Stomach smooth muscle (tissue), 2 donors: Measurements from ENCODE around the gene TTC3.

ENCODE experiments used
- H3K27ac ChIP-seq: one replicate; pipeline ENCODE4 v1.7.0; 2013; ENCODE audit warnings: mild to moderate bottlenecking, low read length, inconsistent platforms
- H3K27me3 ChIP-seq, 2 donors: one replicate each; pipeline ENCODE4 v1.7.0; 2013; ENCODE audit warnings: low read length in 2 of 2; ENCODE audit not compliant: insufficient read depth in 2 of 2, control insufficient read depth in 1 of 2
- H3K36me3 ChIP-seq, 2 donors: one replicate each; pipeline ENCODE4 v1.7.0; 2013; ENCODE audit warnings: low read length in 2 of 2; ENCODE audit not compliant: control insufficient read depth in 2 of 2, insufficient read depth in 2 of 2
- H3K4me1 ChIP-seq: one replicate; pipeline ENCODE4 v1.7.0; 2013; ENCODE audit warnings: low read length; ENCODE audit not compliant: control insufficient read depth, insufficient read depth
- H3K4me3 ChIP-seq, 2 donors: one replicate each; pipeline ENCODE4 v1.7.0; 2013; ENCODE audit warnings: low read length in 2 of 2
- H3K9ac ChIP-seq, 2 donors: one replicate each; pipeline ENCODE4 v1.7.0; 2013; ENCODE audit warnings: low read length in 2 of 2, mild to moderate bottlenecking in 1 of 2
- H3K9me3 ChIP-seq, 2 donors: one replicate each; pipeline ENCODE4 v1.7.0; 2013; ENCODE audit warnings: low read length in 2 of 2; ENCODE audit not compliant: control insufficient read depth in 2 of 2
- donor health status: healthy.
- donor health status: Pancreatic carcinoma.

TTC3 gene

DNA sequence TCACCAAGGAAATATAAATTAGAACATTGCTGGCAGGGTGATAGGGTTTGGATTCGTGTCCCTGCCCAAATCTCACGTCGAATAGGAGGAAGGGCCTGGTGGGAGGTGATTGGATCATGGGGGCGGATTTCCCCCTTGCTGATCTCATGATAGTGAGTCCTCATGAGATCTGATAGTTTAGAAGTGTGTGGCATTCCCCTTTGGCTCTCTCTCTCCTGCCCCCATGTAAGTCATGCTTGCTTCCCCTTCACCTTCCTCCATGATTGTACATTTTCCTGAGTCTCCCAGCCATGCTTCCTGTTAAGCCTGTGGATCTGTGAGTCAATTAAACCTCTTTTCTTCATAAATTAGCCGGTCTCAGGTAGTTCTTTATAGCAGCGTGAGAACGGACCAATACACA is 133.4 kb downstream of the TTC3 start:
- no peak overlapping the region for H3K27ac ChIP-seq
- peaks cover 6% of the 10 kb centered on the region for H3K4me1 ChIP-seq
- no peak overlapping the region for H3K4me3 ChIP-seq
- H3K9ac ChIP-seq = no peak overlapping the region
- H3K9me3 ChIP-seq = no peaks in the 10 kb centered on the region
- H3K27me3 ChIP-seq = no peaks in the 10 kb centered on the region
- peaks cover 12% of the 10 kb centered on the region in 2 donors for H3K36me3 ChIP-seq

DNA sequence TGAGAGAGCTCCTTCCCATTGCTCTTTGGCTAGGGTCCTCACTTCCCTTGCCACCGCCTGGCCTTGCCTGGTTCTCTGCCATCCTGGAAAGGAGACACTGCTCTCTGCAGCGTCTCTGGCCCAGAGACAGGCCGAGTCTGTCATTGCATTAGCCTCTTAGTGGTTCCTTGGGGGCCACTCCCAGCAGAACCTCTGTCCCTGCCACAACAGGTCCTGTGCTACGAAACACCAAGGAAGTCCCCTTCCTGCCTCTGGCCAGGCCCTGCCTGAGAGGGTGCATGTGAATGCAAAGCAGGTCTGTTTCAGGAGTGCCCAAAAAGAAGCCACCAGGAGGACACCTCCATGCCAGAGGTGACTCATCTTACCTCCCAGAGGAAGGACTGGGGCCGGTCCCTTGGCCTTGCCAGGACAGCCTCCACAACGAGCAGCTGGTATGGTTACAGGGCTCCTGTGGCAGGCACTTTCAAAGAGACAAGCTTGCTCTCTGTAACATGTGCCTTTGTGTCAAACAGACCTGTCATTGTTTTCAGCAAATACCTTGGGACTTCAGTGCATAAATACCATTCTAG is 134.5 kb downstream of the TTC3 start:
- no peak overlapping the region for H3K9ac ChIP-seq
- H3K36me3 ChIP-seq = peaks cover 5 to 6% of the 10 kb centered on the region in 2 donors
- H3K4me1 ChIP-seq = peaks cover 6% of the 10 kb centered on the region
- H3K27me3 ChIP-seq = no peaks in the 10 kb centered on the region
- H3K4me3 ChIP-seq = no peak overlapping the region
- no peak overlapping the region for H3K27ac ChIP-seq
- no peaks in the 10 kb centered on the region for H3K9me3 ChIP-seq

DNA sequence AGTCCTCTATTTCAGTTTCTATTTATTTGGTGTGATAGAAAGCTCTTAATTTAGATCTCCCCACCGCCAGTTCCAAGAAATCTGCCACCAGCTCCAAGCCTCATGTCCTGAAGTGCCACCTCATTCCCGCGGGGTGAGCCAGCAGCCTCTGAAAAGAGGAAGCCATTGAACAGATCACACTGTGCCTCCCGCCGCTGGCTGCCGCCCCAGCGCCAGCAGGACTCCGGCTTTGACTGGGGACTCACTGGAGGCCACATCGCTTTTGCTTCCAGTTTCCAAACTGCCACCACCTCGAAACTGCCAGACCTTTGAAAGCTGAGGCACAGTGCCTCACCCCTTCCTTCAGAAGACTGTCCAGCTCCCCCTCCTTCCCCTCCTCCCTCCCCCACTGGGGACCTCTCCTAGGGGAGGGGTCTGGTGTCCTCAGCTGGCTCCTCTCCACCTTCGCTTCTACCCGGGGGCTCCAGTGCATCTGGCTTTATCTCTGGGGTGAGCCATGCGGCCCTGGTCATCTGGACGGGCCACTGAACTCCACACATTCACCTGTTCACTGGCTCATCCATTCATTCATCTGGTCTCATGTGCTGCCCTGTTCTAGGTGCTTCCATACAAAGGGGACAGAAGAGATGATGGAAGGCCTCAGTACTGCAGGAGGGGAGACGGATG is 135.1 kb downstream of the TTC3 start:
- peaks cover 6% of the 10 kb centered on the region for H3K4me1 ChIP-seq
- H3K4me3 ChIP-seq = peak overlapping the region in 1 of 2 donors; percentile 29
- no peaks in the 10 kb centered on the region for H3K9me3 ChIP-seq
- no peaks in the 10 kb centered on the region for H3K36me3 ChIP-seq
- H3K9ac ChIP-seq = no peak overlapping the region
- H3K27me3 ChIP-seq = no peaks in the 10 kb centered on the region
- H3K27ac ChIP-seq = no peak overlapping the region

DNA sequence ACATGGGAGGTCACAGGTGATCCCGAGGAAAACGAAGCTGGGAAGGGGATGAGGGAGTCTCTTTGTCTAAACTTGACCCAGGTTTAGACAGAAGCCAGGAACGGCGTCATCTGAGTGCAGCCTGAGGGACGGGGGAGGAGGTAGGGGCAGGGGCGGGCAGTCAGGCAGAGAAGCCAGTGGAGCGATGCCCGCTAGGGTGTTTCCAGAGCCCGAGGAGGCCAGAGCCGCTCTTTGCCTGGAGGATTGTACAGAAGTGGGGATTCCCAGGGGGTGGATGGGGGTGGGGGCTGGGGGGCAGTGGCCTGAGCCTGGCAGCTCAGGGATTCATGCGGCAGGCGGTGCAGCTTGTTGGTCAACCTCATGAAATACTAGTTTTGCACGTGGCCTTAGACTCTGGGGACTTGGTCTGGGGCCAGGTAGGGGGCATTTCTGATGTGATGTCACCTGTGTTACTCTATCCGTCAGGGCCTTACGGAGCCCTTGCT is 135.7 kb downstream of the TTC3 start:
- Histone ChIP-seq H3K9ac (no peak overlapping the region), H3K4me3 (peak overlapping the region in 1 of 2 donors; percentile 29), H3K36me3 (no peaks in the 10 kb centered on the region), H3K27ac (no peak overlapping the region), H3K27me3 (no peaks in the 10 kb centered on the region), H3K9me3 (no peaks in the 10 kb centered on the region), H3K4me1 (peaks cover 6% of the 10 kb centered on the region)

DNA sequence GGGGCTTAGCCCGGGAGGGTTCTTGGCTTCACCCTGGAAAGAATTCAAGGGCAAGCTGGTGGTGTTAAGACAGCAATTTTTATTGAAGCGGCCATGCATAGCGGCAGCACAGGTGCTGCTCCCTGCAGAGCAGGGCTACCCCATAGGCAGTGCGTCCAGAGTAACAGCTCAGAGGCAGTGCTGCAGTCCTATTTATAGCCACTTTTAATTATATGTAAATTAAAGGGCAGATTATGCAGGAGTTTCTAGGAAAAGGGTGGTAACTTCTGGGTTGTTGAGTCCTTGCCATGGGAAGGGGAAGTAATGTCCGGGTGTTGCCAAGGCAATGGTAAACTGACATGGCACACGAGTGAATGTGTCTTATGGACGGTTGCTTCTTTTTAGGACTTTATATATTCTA is 137.1 kb downstream of the TTC3 start:
- no peaks in the 10 kb centered on the region for H3K27me3 ChIP-seq
- no peaks in the 10 kb centered on the region for H3K36me3 ChIP-seq
- peaks cover 6% of the 10 kb centered on the region for H3K4me1 ChIP-seq
- no peak overlapping the region for H3K27ac ChIP-seq
- no peak overlapping the region for H3K4me3 ChIP-seq
- no peaks in the 10 kb centered on the region for H3K9me3 ChIP-seq
- no peak overlapping the region for H3K9ac ChIP-seq

DNA sequence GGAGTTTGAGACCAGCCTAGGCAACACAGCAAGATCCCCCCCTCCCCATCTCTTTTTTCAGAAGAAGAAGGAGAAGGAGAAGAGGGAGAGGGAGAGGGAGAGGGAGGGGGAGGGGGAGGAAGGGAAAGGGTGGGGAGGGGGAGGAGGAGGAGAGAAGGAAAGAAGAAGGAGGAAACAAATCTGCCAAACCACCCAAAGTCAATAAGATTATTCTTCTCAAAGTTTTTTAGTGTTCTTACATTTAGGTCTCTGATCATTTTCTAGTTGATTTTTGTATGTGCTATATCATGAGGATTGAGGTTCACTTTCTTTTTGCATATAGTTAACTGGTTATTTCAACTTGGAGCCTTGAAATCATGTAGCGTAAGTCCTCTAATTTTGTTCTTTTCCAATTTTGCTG is 137.7 kb downstream of the TTC3 start:
- Histone ChIP-seq H3K9me3 (no peaks in the 10 kb centered on the region), H3K4me3 (no peak overlapping the region), H3K9ac (no peak overlapping the region), H3K27me3 (no peaks in the 10 kb centered on the region), H3K27ac (no peak overlapping the region), H3K4me1 (peaks cover 6% of the 10 kb centered on the region), H3K36me3 (no peaks in the 10 kb centered on the region)

DNA sequence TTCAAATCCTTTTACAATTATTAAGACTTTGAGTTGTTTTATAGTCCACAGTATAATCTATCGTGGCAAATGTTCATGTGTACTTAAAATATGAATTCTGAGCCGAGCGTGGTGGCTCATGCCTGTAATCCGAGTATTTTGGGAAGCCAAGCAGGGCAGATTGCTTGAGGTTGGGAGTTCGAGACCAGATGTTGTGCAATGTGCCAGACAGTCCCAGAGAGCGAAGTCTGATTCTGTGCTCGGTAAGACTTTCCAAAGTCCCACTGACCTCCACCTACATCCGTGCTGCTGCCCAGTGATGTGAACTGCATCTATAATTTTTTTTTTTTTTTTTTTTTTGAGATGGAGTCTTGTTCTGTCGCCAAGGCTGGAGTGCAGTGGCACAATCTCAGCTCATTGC is 141.9 kb downstream of the TTC3 start:
- Histone ChIP-seq H3K27me3 (no peaks in the 10 kb centered on the region), H3K4me1 (peaks cover 2% of the 10 kb centered on the region), H3K9me3 (no peaks in the 10 kb centered on the region), H3K27ac (no peak overlapping the region), H3K36me3 (no peaks in the 10 kb centered on the region), H3K4me3 (no peak overlapping the region), H3K9ac (no peak overlapping the region)

DNA sequence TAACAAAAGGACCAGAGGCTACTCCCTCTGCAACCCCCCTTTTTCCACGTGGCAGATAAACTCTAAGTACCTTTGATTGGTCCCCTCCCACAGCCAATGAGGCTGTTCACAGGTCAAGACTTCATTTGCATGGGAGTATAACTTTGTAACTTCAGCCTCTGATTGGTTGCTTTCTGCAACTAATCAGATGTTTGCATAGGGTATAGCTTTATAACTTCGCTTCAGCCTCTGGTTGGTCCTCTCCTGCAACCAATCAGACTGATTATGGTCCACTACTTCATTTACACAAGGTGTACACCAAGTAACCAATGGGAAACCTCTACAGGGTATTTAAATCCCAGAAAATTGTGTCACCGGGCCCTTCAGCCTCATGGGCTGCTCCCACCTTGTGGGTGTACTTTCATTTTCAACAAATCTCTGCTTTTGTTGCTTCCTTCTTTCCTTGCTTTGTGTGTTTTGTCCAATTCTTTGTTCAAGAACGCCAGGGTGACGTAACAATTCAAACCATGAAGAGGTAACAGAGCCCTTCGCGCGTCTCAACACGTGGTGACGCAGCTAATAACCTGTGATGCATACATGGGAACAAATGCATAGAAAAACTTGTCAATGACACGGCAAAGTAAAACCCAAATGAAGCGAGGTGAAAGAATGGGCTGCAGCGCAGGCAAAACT is 146.8 kb downstream of the TTC3 start:
- H3K36me3 ChIP-seq = peaks cover 11 to 12% of the 10 kb centered on the region in 2 donors
- peak overlapping the region; percentile 88 to 97 for H3K4me3 ChIP-seq
- no peak overlapping the region for H3K27ac ChIP-seq
- peaks cover 11% of the 10 kb centered on the region for H3K4me1 ChIP-seq
- H3K9ac ChIP-seq = peak overlapping the region in 1 of 2 donors; percentile 74
- no peaks in the 10 kb centered on the region for H3K27me3 ChIP-seq
- no peaks in the 10 kb centered on the region for H3K9me3 ChIP-seq

DNA sequence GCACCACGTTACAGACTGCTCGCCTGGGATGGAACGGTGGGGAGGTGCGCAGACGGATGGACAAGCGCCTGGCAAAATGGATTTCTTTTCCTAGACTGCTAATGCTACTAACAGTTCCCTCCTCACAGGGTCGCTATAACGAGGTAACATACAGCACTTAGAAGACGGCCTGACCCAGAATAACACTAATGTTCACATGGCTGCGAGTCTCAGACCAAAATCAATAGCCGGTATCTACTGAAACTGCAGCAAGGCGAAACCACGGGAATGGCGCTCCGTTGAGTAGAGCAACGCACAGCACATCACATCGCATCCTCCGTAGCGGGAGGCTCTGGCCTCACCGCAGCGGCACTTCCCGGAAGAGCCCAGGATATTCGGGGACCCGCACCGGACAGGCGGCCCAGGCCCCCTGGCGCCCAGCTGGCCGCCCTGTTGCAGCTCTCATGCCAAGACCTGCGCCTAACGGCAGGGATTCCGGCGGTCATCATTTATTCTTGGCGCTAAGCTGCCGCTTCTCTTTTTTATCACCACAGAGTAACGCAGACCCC is 147.5 kb downstream of the TTC3 start:
- peak overlapping the region; percentile 88 to 97 for H3K4me3 ChIP-seq
- H3K27me3 ChIP-seq = no peaks in the 10 kb centered on the region
- peaks cover 17% of the 10 kb centered on the region in 2 donors for H3K36me3 ChIP-seq
- H3K9ac ChIP-seq = peak overlapping the region; percentile 74 to 76
- H3K9me3 ChIP-seq = no peaks in the 10 kb centered on the region
- H3K4me1 ChIP-seq = peaks cover 11% of the 10 kb centered on the region
- peak overlapping the region; percentile 46 for H3K27ac ChIP-seq

DNA sequence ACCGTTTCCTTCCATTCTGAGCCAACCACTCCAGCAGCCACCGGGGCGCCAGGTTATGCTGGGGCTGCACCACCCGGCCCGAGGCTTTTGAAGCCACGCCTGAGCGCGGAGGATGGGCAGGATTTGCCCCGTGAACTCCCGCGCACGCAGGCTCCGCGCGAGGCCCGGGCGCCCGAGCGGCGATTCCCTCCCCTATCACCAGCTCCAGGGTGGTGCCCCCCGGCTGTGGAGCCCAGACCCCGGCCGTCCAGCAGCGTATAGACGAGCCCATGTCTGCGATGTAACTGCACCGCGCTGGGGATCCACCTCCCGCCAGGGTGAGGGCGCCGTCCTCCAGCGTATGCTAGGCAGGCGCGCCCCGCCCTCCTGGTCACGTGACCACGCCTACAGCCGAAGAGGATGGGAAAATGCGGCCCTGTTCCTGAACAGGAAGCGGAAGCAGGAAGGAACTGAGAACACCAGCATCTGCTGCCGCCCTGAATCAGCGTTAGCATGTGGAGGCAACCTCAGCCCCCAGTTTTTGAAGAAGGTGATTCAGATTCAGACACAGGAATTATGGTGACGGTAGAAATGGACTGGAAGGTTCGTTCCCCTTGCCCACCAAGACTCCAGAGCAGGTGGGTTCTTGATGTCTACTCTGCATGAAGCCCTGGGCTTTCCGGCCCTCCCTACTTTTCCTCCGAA is 148.1 kb downstream of the TTC3 start:
- peak overlapping the region; percentile 74 to 76 for H3K9ac ChIP-seq
- H3K27me3 ChIP-seq = no peaks in the 10 kb centered on the region
- peak overlapping the region; percentile 46 for H3K27ac ChIP-seq

More for the DNA sequence above, 148.1 kb downstream of the TTC3 start:
- peak overlapping the region; percentile 88 to 97 for H3K4me3 ChIP-seq
- no peaks in the 10 kb centered on the region for H3K9me3 ChIP-seq
- peaks cover 22 to 23% of the 10 kb centered on the region in 2 donors for H3K36me3 ChIP-seq
- H3K4me1 ChIP-seq = peaks cover 11% of the 10 kb centered on the region
